Measurements from ENCODE around the gene IP6K3. TPM values are rescaled to one million over a fixed set of nuclear protein-coding genes. Genes with fewer than 3 reads are reported as not detected.

IP6K3 gene
- polyA plus RNA-seq, 2 donors, result 0.65 to 0.96 TPM

GRCh38 chr6:33691456-33692077 lies 55.1 kb downstream of the IP6K3 start:
- Histone ChIP-seq H3K27me3 (ENCODE audit: control insufficient read depth in 1 of 2, insufficient read depth in 2 of 2, low read length in 2 of 2) (no peaks in the 10 kb centered on the region), H3K27ac (ENCODE audit: low read depth in 2 of 2, low read length in 1 of 2) (no peak overlapping the region), H3K36me3 (ENCODE audit: control insufficient read depth in 2 of 2, insufficient read depth in 2 of 2, low read length in 1 of 2) (peaks cover 4 to 59% of the 10 kb centered on the region in 2 donors), H3K4me3 (ENCODE audit: low read depth in 1 of 2, low read length in 2 of 2) (no peak overlapping the region), H3K9me3 (ENCODE audit: control insufficient read depth in 2 of 2, insufficient read depth in 1 of 2, low read depth in 1 of 2, low read length in 1 of 2) (no peaks in the 10 kb centered on the region), H3K4me1 (ENCODE audit: control insufficient read depth in 2 of 2, insufficient read depth in 2 of 2, low read length in 1 of 2) (peaks cover 3 to 10% of the 10 kb centered on the region in 2 donors)
- 88 to 92% methylated on average over 15 of the region's 15 CpGs for WGBS, 2 donors

- Histone ChIP-seq H3K9me3 (ENCODE audit: control insufficient read depth in 2 of 2, insufficient read depth in 1 of 2, low read depth in 1 of 2, low read length in 1 of 2) (no peaks in the 10 kb centered on the region), H3K27ac (ENCODE audit: low read depth in 2 of 2, low read length in 1 of 2) (no peak overlapping the region), H3K4me1 (ENCODE audit: control insufficient read depth in 2 of 2, insufficient read depth in 2 of 2, low read length in 1 of 2) (peaks cover 0 to 6% of the 10 kb centered on the region in 2 donors), H3K4me3 (ENCODE audit: low read depth in 1 of 2, low read length in 2 of 2) (no peak overlapping the region), H3K27me3 (ENCODE audit: control insufficient read depth in 1 of 2, insufficient read depth in 2 of 2, low read length in 2 of 2) (no peaks in the 10 kb centered on the region), H3K36me3 (ENCODE audit: control insufficient read depth in 2 of 2, insufficient read depth in 2 of 2, low read length in 1 of 2) (peaks cover 5 to 64% of the 10 kb centered on the region in 2 donors)
- WGBS, 2 donors, result 87 to 88% methylated on average over 13 of the region's 13 CpGs
These were observed 55.9 kb downstream of the IP6K3 start for GRCh38 chr6:33690766-33691165.

- no peaks in the 10 kb centered on the region for H3K9me3 ChIP-seq (ENCODE audit: control insufficient read depth in 2 of 2, insufficient read depth in 1 of 2, low read depth in 1 of 2, low read length in 1 of 2)
- peaks cover 9 to 64% of the 10 kb centered on the region in 2 donors for H3K36me3 ChIP-seq (ENCODE audit: control insufficient read depth in 2 of 2, insufficient read depth in 2 of 2, low read length in 1 of 2)
- H3K27ac ChIP-seq (ENCODE audit: low read depth in 2 of 2, low read length in 1 of 2), result no peak overlapping the region
- WGBS, 2 donors, result 86 to 88% methylated on average over 10 of the region's 10 CpGs
- H3K4me3 ChIP-seq (ENCODE audit: low read depth in 1 of 2, low read length in 2 of 2), result no peak overlapping the region
- H3K27me3 ChIP-seq (ENCODE audit: control insufficient read depth in 1 of 2, insufficient read depth in 2 of 2, low read length in 2 of 2), result no peaks in the 10 kb centered on the region
- peaks cover 0 to 2% of the 10 kb centered on the region in 2 donors for H3K4me1 ChIP-seq (ENCODE audit: control insufficient read depth in 2 of 2, insufficient read depth in 2 of 2, low read length in 1 of 2)
These were observed 56.8 kb downstream of the IP6K3 start for GRCh38 chr6:33689879-33690278.

GRCh38 chr6:33689148-33689494 lies 57.6 kb downstream of the IP6K3 start:
- Histone ChIP-seq H3K4me3 (ENCODE audit: low read depth in 1 of 2, low read length in 2 of 2) (no peak overlapping the region), H3K27me3 (ENCODE audit: control insufficient read depth in 1 of 2, insufficient read depth in 2 of 2, low read length in 2 of 2) (no peaks in the 10 kb centered on the region), H3K36me3 (ENCODE audit: control insufficient read depth in 2 of 2, insufficient read depth in 2 of 2, low read length in 1 of 2) (peaks cover 9 to 67% of the 10 kb centered on the region in 2 donors), H3K4me1 (ENCODE audit: control insufficient read depth in 2 of 2, insufficient read depth in 2 of 2, low read length in 1 of 2) (no peaks in the 10 kb centered on the region), H3K9me3 (ENCODE audit: control insufficient read depth in 2 of 2, insufficient read depth in 1 of 2, low read depth in 1 of 2, low read length in 1 of 2) (no peaks in the 10 kb centered on the region), H3K27ac (ENCODE audit: low read depth in 2 of 2, low read length in 1 of 2) (no peak overlapping the region)
- 79 to 86% methylated on average over 12 of the region's 12 CpGs for WGBS, 2 donors

GRCh38 chr6:33688451-33689147 lies 58.1 kb downstream of the IP6K3 start:
- WGBS, 2 donors, result 91% methylated on average over 25 of the region's 25 CpGs
- Histone ChIP-seq H3K4me1 (ENCODE audit: control insufficient read depth in 2 of 2, insufficient read depth in 2 of 2, low read length in 1 of 2) (no peaks in the 10 kb centered on the region), H3K9me3 (ENCODE audit: control insufficient read depth in 2 of 2, insufficient read depth in 1 of 2, low read depth in 1 of 2, low read length in 1 of 2) (no peaks in the 10 kb centered on the region), H3K36me3 (ENCODE audit: control insufficient read depth in 2 of 2, insufficient read depth in 2 of 2, low read length in 1 of 2) (peaks cover 9 to 69% of the 10 kb centered on the region in 2 donors), H3K27me3 (ENCODE audit: control insufficient read depth in 1 of 2, insufficient read depth in 2 of 2, low read length in 2 of 2) (no peaks in the 10 kb centered on the region), H3K4me3 (ENCODE audit: low read depth in 1 of 2, low read length in 2 of 2) (no peak overlapping the region), H3K27ac (ENCODE audit: low read depth in 2 of 2, low read length in 1 of 2) (no peak overlapping the region)

- no peaks in the 10 kb centered on the region for H3K9me3 ChIP-seq (ENCODE audit: control insufficient read depth in 2 of 2, insufficient read depth in 1 of 2, low read depth in 1 of 2, low read length in 1 of 2)
- 92 to 94% methylated on average over 20 of the region's 20 CpGs for WGBS, 2 donors
- no peaks in the 10 kb centered on the region for H3K4me1 ChIP-seq (ENCODE audit: control insufficient read depth in 2 of 2, insufficient read depth in 2 of 2, low read length in 1 of 2)
- H3K27ac ChIP-seq (ENCODE audit: low read depth in 2 of 2, low read length in 1 of 2), result no peak overlapping the region
- no peaks in the 10 kb centered on the region for H3K27me3 ChIP-seq (ENCODE audit: control insufficient read depth in 1 of 2, insufficient read depth in 2 of 2, low read length in 2 of 2)
- peaks cover 9 to 71% of the 10 kb centered on the region in 2 donors for H3K36me3 ChIP-seq (ENCODE audit: control insufficient read depth in 2 of 2, insufficient read depth in 2 of 2, low read length in 1 of 2)
- H3K4me3 ChIP-seq (ENCODE audit: low read depth in 1 of 2, low read length in 2 of 2), result no peak overlapping the region
These were observed 58.7 kb downstream of the IP6K3 start for GRCh38 chr6:33688006-33688405.

GRCh38 chr6:33686981-33687975 lies 59.4 kb downstream of the IP6K3 start:
- H3K4me1 ChIP-seq (ENCODE audit: control insufficient read depth in 2 of 2, insufficient read depth in 2 of 2, low read length in 1 of 2), result no peaks in the 10 kb centered on the region
- H3K36me3 ChIP-seq (ENCODE audit: control insufficient read depth in 2 of 2, insufficient read depth in 2 of 2, low read length in 1 of 2), result peaks cover 9 to 74% of the 10 kb centered on the region in 2 donors
- 92% methylated on average over 27 of the region's 27 CpGs for WGBS, 2 donors
- no peaks in the 10 kb centered on the region for H3K27me3 ChIP-seq (ENCODE audit: control insufficient read depth in 1 of 2, insufficient read depth in 2 of 2, low read length in 2 of 2)
- H3K27ac ChIP-seq (ENCODE audit: low read depth in 2 of 2, low read length in 1 of 2), result no peak overlapping the region
- no peak overlapping the region for H3K4me3 ChIP-seq (ENCODE audit: low read depth in 1 of 2, low read length in 2 of 2)
- no peaks in the 10 kb centered on the region for H3K9me3 ChIP-seq (ENCODE audit: control insufficient read depth in 2 of 2, insufficient read depth in 1 of 2, low read depth in 1 of 2, low read length in 1 of 2)

- no peaks in the 10 kb centered on the region for H3K27me3 ChIP-seq (ENCODE audit: control insufficient read depth in 1 of 2, insufficient read depth in 2 of 2, low read length in 2 of 2)
- H3K36me3 ChIP-seq (ENCODE audit: control insufficient read depth in 2 of 2, insufficient read depth in 2 of 2, low read length in 1 of 2), result peaks cover 9 to 75% of the 10 kb centered on the region in 2 donors
- H3K4me3 ChIP-seq (ENCODE audit: low read depth in 1 of 2, low read length in 2 of 2), result no peak overlapping the region
- 69 to 80% methylated on average over 6 of the region's 6 CpGs for WGBS, 2 donors
- no peaks in the 10 kb centered on the region for H3K4me1 ChIP-seq (ENCODE audit: control insufficient read depth in 2 of 2, insufficient read depth in 2 of 2, low read length in 1 of 2)
- no peak overlapping the region for H3K27ac ChIP-seq (ENCODE audit: low read depth in 2 of 2, low read length in 1 of 2)
- H3K9me3 ChIP-seq (ENCODE audit: control insufficient read depth in 2 of 2, insufficient read depth in 1 of 2, low read depth in 1 of 2, low read length in 1 of 2), result no peaks in the 10 kb centered on the region
These were observed 60.3 kb downstream of the IP6K3 start for GRCh38 chr6:33686225-33686924.

Data from esophagus (tissue), 2 donors.